ENCODE results near the gene AGPAT1. TPM values are rescaled to one million over a fixed set of nuclear protein-coding genes. Genes with fewer than 3 reads are reported as not detected.

AGPAT1 gene
- total and polyA plus RNA-seq, 2 experiments from 2014 or later: 62.8 to 71.4 TPM

DNA sequence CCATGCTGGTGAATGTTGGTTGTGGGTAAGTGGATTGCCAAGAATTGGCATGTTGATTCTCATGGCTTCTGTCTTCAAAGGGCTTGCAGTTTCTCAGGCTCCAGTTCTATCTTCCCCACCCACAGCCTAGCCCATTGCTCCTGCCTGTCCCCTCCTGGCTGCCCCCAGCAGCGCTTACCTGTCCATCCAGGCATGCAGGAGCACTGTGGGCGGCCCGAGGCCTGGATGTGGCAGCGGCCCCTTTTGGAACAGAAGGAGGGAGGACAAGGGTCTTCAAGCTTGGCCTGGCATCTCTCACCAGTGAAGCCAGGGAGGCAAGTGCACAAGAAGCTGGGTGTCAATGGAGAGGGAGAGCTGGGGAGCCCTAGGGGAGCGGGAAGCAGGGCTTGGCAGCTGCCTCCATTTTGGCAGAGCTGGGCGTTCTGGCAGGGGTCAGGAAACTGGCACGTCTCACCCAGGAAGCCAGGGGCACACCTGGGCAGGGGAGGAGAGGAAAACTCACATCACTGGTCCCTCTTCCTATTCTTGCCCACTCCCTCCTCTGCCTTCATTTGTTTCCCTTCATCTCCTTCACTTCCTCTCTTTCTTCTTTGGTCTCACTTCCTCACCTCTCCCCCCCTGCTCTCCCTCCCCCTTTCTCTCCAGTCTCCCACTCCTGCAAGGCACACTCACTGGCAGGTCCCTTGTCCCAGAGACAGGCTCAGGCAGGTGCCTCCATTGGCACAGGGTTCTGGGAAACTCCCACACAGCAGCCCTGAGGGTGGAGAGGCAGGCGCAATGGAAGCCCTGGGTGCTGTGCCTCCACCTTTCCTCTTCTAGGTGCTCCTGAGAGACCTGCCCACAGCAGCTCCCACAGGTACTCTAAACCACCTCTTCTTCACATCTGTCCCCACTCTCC lies 46.7 kb upstream of the AGPAT1 start:
- no peak overlapping the region for H2AFZ ChIP-seq
- no peaks in the 10 kb centered on the region for H3K4me1 ChIP-seq (ENCODE audit: insufficient read depth)
- no peaks in the 10 kb centered on the region for H3K79me2 ChIP-seq
- no peaks in the 10 kb centered on the region for H3K27me3 ChIP-seq
- no peaks in the 10 kb centered on the region for H3K9me3 ChIP-seq (ENCODE audit: low read depth)
- no peaks in the 10 kb centered on the region for H3K36me3 ChIP-seq (replicated peaks; ENCODE audit: insufficient read depth, low read depth)
- H3K4me3 ChIP-seq: no peak overlapping the region
- TF ChIP-seq CTCF (IDR thresholded peaks at IDR 0.05; ENCODE audit: poor library complexity) (no peak), EZH2 (IDR thresholded peaks at IDR 0.05; ENCODE audit: borderline replicate concordance) (no peak), EZH2phosphoT487 (IDR thresholded peaks at IDR 0.05; ENCODE audit: low read depth, severe bottlenecking, unreplicated experiment) (no peak)
- H3K4me2 ChIP-seq: no peak overlapping the region
- WGBS (ENCODE audit: low lambda C conversion rate, missing lambda C conversion rate): 94% methylated on average over 7 of the region's 8 CpGs
- H3K9me2 ChIP-seq (replicated peaks; ENCODE audit: insufficient read depth): no peaks in the 10 kb centered on the region
- DNase-seq (ENCODE audit: low spot score): no peak
- H4K20me1 ChIP-seq (ENCODE audit: insufficient read depth, poor library complexity, severe bottlenecking): no peaks in the 10 kb centered on the region
- no peak overlapping the region for H3K27ac ChIP-seq

DNA sequence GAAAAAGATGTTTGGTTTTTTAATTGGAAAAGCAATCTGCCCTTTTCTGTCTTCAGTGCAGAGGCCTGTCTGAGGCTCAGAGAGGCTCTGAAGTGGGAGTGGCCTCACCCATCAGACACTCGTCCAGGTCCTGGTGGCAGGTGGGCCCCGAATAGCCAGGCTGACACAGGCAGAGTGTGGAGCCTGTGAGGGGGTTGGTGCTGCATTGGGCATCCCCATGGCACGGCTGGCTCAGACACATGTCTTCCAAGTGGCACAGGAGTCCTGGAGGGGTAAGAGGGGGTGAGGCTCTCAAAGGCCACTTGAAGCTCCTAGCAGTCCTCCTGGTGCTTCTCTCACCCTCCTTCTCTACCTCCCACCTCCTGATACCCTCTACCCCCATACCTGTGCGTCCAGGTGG lies 44.1 kb upstream of the AGPAT1 start:
- H3K9me2 ChIP-seq (replicated peaks; ENCODE audit: insufficient read depth): no peaks in the 10 kb centered on the region
- H3K4me1 ChIP-seq (ENCODE audit: insufficient read depth): no peaks in the 10 kb centered on the region
- no peak overlapping the region for H2AFZ ChIP-seq
- H3K4me3 ChIP-seq: no peak overlapping the region
- 77% methylated on average over 4 of the region's 4 CpGs for WGBS (ENCODE audit: low lambda C conversion rate, missing lambda C conversion rate)
- no peaks in the 10 kb centered on the region for H3K27me3 ChIP-seq
- no peak overlapping the region for H3K27ac ChIP-seq
- DNase-seq (ENCODE audit: low spot score): no peak
- no peaks in the 10 kb centered on the region for H3K9me3 ChIP-seq (ENCODE audit: low read depth)
- H4K20me1 ChIP-seq (ENCODE audit: insufficient read depth, poor library complexity, severe bottlenecking): no peaks in the 10 kb centered on the region
- H3K36me3 ChIP-seq (replicated peaks; ENCODE audit: insufficient read depth, low read depth): no peaks in the 10 kb centered on the region
- no peak overlapping the region for H3K4me2 ChIP-seq
- TF ChIP-seq EZH2 (IDR thresholded peaks at IDR 0.05; ENCODE audit: borderline replicate concordance) (no peak), EZH2phosphoT487 (IDR thresholded peaks at IDR 0.05; ENCODE audit: low read depth, severe bottlenecking, unreplicated experiment) (no peak), CTCF (IDR thresholded peaks at IDR 0.05; ENCODE audit: poor library complexity) (no peak)
- H3K79me2 ChIP-seq: no peaks in the 10 kb centered on the region

DNA sequence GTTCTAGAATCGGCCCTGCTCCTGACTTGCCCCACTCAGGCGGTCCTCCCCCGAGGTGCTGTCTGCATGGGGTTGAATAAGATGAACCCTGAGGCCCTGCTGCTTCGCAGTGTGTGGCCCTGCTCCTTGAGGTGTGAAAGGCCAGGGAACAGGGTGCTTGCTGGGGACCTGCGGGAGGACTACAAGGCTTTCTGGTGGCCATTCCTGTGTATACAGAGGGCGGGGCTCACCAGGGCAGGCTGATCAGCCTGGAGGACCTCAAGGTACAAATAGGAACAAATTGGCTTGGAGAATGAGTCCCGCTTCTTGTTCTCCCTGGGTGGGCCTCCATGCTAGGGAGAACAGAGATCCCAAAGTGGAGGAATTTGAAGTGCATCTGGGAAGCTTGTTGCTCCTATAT lies 42.3 kb upstream of the AGPAT1 start:
- no peak for TF ChIP-seq EZH2phosphoT487 (IDR thresholded peaks at IDR 0.05; ENCODE audit: low read depth, severe bottlenecking, unreplicated experiment)
- TF ChIP-seq CTCF (IDR thresholded peaks at IDR 0.05; ENCODE audit: poor library complexity): no peak
- TF ChIP-seq EZH2 (IDR thresholded peaks at IDR 0.05; ENCODE audit: borderline replicate concordance): no peak
- Histone ChIP-seq H3K9me3 (ENCODE audit: low read depth) (no peaks in the 10 kb centered on the region), H3K79me2 (no peaks in the 10 kb centered on the region), H3K4me2 (no peak overlapping the region), H2AFZ (no peak overlapping the region), H3K9me2 (replicated peaks; ENCODE audit: insufficient read depth) (no peaks in the 10 kb centered on the region), H3K4me1 (ENCODE audit: insufficient read depth) (no peaks in the 10 kb centered on the region), H4K20me1 (ENCODE audit: insufficient read depth, poor library complexity, severe bottlenecking) (no peaks in the 10 kb centered on the region), H3K27ac (no peak overlapping the region), H3K4me3 (no peak overlapping the region), H3K36me3 (replicated peaks; ENCODE audit: insufficient read depth, low read depth) (no peaks in the 10 kb centered on the region), H3K27me3 (no peaks in the 10 kb centered on the region)
- DNase-seq (ENCODE audit: low spot score): no peak
- 83% methylated on average over 7 of the region's 7 CpGs for WGBS (ENCODE audit: low lambda C conversion rate, missing lambda C conversion rate)
